GM19328 (cell line): ENCODE results near the gene TLNRD1.

Source experiments
- ATAC-seq: cut with Tn5 transposase; IDR thresholded peaks from one replicate; pipeline ENCODE4 v1.9.1; 2021; ENCODE audit warnings: mild to moderate bottlenecking, moderate library complexity; ENCODE audit not compliant: unreplicated experiment

TLNRD1 gene

DNA sequence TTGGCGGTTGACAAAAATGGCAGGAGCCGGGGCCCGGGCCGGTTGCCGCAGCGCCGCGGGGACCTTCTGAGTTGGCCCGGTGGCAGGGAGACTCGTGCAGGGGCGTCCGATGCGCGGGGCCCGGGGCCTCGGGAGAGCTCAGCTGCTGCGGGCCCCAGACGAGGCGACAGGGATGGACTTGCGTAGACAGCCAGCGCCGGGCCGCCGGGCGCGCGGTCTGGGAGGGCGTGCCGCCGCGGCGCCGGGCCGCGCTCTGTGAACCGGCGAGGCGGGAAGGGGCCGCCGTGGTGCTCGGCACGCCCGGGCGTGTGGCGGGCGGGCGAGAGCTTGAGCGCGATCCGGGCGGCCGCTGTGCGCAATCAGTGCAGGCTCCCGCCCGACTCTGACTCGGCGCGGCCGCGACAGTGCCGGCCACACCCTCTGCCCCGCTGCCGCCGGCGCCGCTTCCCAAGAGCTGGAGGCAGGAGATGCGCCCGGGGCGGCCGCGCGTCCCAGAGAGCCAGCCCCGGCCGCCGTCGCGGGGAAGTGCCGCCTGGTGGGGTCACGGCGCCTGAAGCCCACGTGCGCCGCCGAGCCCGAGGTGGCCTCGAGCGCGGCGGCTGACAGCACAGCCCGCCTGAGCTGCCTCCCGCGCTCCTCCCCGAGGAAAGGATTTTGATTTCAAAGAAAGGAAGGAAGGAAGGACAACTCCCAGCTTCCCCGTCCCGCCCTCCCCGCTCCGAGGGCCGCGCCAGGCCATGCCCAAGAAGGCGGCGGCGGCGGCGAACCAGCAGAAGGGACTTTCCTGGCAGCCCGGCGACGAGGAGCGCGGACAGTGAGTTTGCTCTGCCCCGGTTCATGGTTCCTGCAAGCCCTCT lies 657 bp downstream of the TLNRD1 start:
- peak; percentile 30 for ATAC-seq

DNA sequence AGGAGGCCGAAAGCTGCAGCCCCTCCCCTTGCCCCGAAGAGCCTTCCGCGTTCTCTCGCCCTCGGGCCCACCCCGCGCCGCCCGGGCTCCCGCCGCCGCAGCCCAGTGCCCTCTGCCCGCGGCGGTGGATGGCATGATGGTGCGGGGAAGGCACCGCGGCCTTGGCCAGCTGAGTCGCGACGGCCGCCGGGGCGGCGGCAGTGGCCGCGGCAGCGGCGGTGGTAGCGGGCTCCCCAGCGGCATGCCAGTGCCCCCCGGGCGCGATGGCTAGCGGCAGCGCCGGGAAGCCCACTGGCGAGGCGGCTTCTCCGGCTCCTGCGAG lies 1.2 kb downstream of the TLNRD1 start:
- ATAC-seq, result no peak

DNA sequence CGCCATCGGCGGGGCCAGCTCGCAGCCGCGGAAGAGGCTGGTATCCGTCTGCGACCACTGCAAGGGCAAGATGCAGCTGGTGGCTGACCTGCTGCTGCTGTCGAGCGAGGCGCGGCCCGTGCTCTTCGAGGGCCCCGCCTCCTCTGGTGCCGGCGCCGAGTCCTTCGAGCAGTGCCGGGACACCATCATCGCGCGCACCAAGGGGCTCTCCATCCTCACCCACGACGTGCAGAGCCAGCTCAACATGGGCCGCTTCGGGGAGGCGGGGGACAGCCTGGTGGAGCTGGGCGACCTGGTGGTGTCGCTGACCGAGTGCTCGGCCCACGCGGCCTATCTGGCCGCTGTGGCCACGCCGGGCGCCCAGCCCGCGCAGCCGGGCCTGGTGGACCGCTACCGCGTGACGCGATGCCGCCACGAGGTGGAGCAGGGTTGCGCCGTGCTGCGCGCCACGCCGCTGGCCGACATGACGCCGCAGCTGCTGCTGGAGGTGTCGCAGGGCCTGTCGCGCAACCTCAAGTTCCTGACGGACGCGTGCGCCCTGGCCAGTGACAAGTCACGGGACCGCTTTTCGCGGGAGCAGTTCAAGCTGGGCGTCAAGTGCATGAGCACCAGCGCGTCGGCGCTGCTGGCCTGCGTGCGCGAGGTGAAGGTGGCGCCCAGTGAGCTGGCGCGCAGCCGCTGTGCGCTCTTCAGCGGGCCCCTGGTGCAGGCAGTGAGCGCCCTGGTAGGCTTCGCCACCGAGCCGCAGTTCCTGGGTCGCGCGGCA lies 1.8 kb downstream of the TLNRD1 start:
- no peak for ATAC-seq

DNA sequence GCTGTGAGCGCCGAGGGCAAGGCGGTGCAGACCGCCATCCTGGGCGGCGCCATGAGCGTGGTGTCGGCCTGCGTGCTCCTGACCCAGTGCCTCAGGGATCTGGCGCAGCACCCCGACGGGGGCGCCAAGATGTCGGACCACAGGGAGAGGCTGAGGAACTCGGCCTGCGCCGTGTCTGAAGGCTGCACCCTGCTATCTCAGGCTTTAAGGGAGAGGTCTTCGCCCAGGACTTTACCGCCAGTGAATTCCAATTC lies 2.3 kb downstream of the TLNRD1 start:
- no peak for ATAC-seq

DNA sequence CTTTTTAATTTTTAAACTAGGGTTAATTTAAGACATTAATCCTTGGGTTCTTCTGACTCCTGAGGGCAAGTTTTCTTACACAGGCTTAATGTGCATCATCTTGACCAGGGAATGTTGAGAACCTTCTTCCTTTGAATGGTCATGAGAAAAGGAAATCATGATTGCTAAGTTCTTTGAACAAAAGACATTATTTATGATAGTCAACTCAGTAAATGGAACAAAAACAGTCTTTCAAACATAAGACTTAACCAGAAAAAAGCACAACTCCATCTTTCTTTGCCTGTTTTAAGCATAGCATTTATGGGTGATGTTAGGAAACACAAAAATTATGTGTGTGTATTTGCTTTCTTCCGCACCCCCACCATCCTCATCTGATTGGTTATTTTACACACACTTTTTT lies 5.4 kb downstream of the TLNRD1 start:
- ATAC-seq, result no peak

DNA sequence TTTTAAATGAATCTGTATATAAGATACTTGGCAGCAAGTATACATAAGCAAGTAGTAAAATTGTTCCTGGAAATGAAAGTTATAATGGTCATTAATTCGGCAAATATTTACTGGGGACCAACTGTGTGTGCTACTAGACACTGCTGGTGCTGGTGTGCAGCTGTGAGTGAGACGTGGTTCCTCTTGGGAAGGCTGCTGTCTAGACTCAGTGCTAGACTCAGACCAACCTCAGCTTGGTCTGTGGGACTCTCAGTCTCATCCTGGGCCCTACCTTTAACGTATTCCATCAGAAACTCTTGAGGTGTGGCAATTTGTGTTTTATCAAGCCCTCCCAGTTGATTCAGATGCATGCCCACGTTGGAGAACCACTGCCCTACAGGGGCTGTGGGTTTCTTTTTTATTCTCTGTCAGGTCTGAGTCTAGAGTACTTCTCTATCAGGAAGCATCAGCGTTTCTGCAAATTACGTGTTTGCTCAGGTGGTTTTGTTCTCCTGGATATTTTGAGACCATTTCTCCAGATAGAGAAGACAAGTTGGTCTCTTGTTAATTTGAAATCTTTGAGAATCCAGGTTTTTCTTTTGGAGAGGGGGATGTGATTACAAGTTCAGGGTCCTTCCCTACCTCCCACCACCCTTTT lies 6.8 kb downstream of the TLNRD1 start:
- no peak for ATAC-seq

DNA sequence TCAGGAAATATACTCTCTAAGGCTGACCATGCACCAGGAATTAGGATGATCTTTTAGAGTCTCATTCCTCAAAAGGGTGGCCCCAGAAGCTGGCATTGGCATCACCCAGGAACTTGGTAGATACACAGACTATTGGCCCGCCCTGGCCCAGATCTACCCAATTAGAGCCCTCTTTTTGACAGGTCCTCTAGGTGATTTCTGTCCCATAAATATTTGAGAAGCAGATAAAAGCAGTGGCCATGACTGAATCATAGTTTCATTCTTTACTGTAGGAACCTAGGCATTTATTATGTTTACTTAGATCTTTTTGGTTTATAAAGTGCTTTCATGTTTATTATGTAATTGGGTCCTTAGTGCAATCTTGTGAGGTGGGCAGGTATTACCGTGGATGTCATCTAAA lies 7.6 kb downstream of the TLNRD1 start:
- ATAC-seq, result no peak

DNA sequence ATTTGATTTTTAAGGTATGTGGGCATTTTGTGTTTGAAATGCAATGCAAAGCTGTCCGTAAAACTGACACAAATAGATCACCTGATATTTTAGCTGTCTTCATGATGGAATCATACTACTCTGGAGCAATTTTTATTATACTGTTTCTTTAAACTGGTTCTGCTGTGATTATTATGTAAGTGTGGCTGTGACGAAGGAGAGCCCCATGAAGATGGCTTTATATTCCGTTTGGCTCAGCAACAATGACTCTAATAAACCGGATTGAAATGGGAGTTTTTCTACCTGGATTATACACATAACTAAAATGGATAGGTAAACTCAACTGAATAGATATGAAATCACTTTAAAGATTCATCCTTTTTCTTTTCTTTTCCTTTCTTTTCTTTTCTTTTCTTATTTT lies 9.4 kb downstream of the TLNRD1 start:
- no peak for ATAC-seq

DNA sequence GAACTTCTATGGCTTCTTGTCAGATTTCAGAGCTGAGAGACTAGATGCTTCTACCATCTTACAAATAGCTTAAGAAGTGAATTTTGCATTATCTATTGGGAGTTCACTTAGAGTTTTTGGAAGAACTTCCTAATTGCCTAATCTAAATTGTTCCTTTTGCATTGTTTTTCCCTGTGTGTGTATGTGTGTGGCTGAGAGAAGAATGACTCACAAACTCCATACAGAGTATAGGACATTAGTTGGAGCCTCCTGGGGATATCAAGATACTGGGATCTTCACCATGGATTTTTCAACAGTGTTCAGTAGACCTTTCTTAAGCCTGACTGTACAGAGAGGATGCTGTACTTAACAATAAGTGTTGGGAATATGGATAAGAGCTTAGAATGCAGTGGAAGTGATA lies 10.9 kb downstream of the TLNRD1 start:
- no peak for ATAC-seq

DNA sequence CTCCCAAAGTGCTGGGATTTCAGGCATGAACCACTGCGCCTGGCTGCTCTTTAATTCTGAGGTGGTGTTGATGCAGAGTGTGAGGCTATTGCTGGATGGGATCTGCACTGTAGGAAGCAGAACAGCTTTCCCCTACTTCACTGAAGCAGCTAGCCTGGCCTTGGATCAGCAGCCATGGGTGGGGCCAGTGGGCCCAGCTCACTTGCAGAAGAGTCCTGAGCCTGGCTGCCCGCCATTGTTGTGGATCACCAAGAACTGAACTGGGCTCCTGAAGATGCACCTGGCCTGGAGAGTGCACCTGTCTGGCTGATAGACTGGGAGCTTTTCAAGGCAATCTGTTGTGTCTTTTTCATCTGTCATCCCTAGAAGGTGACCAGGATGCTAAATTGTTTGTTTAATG lies 11.9 kb downstream of the TLNRD1 start:
- no peak for ATAC-seq

DNA sequence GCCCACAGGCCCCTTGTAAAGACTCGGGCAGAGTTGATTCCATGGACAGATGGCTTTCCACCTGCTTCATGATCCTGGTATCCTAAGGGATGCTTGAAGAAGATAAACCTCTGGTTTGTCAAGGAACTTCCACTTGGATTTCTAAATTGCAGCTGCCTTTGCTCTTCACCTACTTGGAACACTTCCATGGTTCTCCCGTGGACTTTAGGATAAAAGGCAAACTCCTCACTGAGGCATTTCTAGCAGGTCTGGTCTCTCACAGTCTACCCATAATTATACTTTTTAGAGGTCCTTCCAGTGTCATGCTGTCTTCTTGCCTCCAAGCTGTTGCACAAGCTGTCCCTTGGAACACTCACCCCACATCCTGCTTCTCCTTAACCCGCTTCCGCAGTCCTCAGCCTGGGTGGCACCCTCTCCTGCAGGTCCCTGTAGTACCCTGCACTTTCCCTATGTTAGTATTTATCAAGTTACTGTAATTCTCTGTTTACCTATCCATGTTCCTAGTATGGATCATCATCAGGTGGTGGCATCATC lies 12.7 kb downstream of the TLNRD1 start:
- ATAC-seq, result no peak

DNA sequence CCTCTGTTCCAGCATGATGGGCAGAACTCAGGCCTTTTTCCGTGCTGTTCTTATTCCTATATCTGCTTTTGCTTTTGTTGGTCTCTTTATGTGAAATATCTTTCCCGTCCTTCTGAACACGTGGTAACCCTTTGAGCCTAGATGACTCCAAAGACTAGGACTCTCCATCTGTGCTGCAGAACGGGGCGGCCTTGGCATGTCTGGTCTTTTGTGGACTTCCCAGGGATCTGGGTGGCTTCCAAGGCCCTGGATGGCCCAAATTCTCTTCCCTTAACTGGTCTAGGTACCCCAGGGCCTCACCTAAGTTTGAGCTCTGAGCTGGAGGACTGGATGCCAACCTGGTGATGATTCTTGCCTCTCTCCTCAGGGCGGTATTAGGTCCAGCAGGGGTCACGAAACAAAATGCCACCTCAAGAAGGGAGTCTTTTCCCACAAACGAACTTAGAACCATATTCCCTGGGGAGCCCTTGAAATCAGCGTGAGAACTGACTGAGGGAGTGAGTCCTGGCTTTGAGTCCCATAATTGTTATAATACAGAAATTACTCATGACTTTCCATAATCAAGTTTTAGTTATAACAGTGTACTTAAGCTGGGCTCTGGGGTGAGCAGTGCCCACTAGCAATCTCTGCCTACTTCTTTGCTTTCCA lies 13.8 kb downstream of the TLNRD1 start:
- no peak for ATAC-seq

DNA sequence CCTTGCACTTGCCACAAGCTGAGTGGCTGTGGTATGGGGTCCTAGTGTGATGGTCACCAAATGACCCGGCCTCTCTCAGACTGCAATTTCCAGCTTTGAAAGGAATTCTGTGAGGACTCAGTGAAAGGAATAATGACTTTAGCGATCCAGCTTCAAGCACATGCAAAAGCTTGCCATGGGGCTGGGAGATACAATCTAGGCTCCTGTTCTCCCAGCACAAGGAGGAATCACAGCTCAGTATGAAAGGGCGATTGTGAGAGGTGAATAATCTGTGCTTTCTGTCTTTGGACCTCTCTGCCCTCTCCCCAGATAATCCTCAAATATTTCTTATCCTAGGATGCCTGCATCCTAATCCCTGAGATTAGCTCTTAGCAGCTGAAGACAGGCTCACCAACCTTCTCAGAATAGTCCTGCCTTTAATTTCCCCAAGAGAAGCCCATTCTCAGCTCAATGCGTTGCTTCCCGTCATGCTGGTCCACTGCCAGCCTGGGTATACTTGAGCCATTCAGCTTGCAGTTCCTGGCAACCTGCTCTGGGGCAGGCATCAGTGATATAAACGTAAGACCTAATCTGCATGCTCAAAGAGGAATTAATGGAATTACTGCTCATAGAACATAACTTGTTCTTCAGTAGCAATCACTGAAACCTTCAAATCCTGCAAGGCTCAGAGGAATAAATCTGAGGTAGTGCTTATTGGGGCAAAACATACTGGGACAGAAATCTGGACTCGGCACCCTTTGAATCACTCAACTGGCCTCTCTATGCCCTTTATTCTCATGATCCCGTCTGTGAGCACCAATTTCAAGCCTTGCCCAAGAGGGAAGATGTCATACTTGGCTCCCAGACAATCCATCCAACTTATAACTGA lies 15.1 kb downstream of the TLNRD1 start:
- ATAC-seq, result no peak

DNA sequence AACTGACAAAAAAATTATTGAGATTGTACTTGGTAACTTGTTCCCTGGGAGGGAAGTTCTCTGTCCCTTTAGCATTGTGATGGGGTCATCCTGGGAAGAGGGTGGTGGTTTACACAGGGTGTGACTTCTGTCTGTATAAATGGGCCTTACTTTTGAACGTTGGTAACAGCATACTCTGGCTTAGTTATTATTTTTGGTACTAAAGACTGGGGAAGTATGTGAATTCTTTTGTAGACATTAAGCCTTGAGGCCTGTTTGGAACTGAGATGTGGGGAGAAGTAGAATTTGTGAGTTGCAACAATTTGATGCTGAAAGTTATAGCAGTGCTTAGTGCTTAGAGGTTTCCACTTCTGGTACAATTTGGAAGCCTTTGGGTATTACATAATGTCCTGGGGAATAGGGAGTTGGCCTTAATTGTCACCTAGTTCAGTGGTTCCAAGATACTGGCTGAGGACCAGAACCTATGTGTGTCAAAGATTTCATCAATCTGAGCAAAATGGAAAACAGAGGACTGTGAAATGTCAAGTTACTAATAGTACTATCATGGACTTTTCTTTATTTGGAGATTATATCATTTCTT lies 15.9 kb downstream of the TLNRD1 start:
- no peak for ATAC-seq

DNA sequence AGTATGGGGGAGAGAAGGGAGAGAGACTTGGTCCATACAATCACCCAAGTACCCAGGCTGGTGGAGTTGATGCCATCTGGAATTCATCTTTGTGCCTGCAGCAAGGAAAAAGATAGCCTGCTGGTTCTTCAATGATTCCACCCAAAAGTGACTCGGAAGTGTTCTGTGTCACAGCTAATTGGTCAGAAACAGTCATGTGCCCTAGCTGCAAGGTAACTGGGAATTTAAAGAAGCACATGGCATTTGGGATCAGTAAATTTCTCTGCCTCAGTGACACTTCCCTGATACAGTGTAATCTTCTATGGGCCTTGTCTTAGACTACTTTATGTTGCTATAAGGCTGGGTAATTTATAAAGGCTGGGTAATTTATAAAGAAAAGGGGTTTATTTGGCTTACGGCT lies 17.5 kb downstream of the TLNRD1 start:
- no peak for ATAC-seq

DNA sequence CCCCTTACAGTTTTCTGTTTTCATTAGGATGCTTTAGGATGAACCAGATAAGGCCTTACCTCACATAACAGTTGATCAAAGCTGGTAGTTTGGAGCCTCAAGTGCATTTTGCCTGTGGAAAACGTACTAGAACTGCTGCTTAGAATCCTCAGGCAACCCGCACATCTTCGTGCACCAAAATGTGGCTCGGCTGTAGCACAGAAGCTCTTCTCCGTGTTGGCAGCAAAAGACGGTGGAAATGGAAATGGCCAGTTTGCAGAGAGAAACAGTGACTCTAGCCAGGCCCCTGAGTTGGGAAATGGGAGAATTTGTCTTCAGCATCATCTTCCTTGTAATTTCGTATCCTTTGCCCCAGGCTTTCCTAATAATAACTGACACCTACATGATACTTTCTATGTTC lies 20.6 kb downstream of the TLNRD1 start:
- no peak for ATAC-seq

DNA sequence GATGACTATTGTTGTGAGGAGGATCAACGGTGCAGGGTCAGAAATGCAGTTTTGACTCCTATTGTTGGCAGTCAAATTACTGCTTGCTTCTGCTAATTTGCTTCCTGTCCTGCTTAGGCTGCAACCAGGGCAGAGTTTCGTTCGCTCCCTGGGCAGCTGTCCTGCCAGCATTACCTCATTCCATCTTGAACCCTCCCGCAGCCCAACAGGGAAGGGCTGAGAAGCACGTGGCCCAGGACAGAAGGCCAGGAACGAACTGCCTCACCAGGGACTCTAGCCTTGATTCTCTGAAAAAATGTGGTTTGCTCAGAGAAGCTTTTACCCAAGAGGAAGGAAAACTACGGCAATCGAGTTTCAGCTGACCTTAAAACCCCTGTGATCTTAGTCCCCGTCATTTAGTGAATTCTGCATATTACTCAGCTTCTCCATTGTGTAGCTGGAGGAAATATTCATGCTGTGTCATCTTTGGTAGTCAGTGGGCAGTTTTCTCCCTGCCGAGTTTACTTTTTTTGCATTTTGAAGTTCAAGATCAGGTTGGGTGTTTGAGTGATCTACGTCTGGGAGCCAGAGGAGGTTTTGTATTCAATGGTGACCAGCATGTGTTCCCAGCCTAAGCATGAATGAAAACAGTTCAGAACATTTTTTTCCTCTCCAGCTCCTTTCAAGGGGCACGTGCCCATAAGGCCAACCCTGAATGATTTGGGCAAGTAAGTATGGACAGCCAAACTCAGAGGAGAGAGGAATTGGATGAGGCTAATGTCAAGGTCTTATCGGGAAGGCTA lies 23.0 kb downstream of the TLNRD1 start:
- ATAC-seq, result peak; percentile 91

DNA sequence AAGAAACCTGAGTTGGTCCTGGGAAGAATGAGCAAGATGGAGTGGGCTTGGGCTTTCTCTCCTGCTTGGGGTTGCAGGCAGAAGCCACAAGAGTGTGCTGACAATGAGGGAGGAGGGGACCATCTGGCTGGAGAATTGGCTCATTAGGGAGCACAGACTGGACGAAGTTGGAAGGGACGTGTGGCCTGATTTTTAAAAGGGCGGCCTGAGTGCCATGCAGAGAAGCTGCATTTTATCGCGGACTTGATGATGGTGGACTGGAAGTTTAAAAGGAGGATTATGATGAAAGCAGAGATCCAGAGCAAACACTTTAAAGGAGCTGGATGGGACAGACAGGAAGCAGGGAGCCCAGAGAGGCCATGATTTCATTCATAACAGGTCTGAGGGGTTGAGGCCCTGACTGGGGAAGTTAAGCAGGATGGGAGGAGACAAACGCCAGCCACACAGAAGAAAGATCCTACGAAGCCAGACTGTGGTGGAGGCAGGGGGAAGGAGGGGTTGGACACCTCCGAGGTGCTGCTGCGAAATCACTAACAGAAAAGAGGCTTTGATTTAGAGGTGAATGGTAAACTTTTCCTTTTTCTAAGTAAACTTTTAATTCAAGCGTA lies 23.6 kb downstream of the TLNRD1 start:
- ATAC-seq, result no peak

DNA sequence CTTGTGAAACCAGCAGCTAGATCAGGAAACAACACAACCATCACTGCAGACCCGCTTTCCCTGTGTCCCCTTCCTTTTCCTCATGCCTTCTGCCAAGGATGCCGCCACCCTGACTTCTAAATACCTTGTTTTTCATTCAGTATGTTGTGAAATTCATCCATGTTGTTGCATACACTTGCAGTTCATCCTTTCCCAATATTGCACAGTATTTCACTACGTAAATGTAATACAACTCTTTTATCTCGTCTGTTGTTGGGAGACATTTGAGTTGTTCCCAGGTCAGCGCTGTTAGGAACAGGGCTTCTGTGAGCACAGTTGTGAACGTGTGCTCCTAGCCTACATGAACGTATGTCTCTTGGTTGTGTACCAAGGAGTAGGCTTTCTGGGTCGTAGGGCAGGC lies 24.2 kb downstream of the TLNRD1 start:
- no peak for ATAC-seq
